PC-3 (cell line): Measurements from ENCODE around the gene KAT2B.

Source experiments
- EZH2 ChIP-seq: fragments of 300-600 bp; sonication (generic); IDR thresholded peaks from one replicate; pipeline ENCODE4 v1.6.1; 2017; ENCODE audit warnings: antibody characterized with exemption, mild to moderate bottlenecking, low read length; ENCODE audit not compliant: unreplicated experiment
- TF ChIP-seq, protein P1 (sequence below): fragments of 300-600 bp; sonication (generic); conservative IDR thresholded peaks from 2 replicates; pipeline ENCODE4 v1.5.1; 2017; ENCODE audit warnings: antibody characterized with exemption, low read depth, mild to moderate bottlenecking, low read length

DNA sequence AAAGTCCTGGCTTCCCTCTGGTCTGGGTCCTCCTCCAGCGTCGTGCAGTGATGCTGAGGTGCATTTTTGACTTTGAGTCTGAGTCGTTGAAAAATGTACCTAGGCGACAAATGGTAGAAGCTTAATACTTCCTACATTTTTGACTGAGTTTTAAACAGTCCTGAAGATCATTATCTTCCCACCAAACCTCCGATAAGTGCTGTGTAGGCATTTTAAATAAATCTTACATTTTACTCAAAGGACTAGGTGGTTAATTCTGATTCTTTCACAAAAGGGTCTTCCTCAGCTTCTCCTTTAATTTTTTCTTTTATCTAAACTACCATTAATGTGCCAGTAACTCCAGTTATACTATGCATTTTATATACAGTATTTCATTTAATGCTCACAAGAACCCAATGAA, 70.6 kb downstream of the KAT2B start:
- TF ChIP-seq, protein P1, sequence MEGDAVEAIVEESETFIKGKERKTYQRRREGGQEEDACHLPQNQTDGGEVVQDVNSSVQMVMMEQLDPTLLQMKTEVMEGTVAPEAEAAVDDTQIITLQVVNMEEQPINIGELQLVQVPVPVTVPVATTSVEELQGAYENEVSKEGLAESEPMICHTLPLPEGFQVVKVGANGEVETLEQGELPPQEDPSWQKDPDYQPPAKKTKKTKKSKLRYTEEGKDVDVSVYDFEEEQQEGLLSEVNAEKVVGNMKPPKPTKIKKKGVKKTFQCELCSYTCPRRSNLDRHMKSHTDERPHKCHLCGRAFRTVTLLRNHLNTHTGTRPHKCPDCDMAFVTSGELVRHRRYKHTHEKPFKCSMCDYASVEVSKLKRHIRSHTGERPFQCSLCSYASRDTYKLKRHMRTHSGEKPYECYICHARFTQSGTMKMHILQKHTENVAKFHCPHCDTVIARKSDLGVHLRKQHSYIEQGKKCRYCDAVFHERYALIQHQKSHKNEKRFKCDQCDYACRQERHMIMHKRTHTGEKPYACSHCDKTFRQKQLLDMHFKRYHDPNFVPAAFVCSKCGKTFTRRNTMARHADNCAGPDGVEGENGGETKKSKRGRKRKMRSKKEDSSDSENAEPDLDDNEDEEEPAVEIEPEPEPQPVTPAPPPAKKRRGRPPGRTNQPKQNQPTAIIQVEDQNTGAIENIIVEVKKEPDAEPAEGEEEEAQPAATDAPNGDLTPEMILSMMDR = no peak
- no peak for TF ChIP-seq EZH2
